Lung (tissue), 12 donors: Measurements from ENCODE around the gene PTBP2. TPM values are rescaled to one million over a fixed set of nuclear protein-coding genes. Genes with fewer than 3 reads are reported as not detected.

Source experiments
- ATAC-seq: fragments of 200-7000 bp; cut with Tn5 transposase; one replicate; pipeline ENCODE4 v1.9.1; 2020; ENCODE audit warnings: moderate number of reproducible peaks; ENCODE audit not compliant: insufficient read depth, low FRiP score
- DNase-seq, 3 donors: peaks; one replicate each; pipeline ENCODE4 v3.0.0-alpha.2; 2013 to 2017
- H3K27ac ChIP-seq, 2 donors: one replicate each; pipeline ENCODE4 v1.5.1; 2013; ENCODE audit warnings: mild to moderate bottlenecking in 2 of 2, moderate library complexity in 2 of 2, control low read depth in 1 of 2, inconsistent platforms in 1 of 2, low read depth in 1 of 2, low read length in 1 of 2
- H3K27me3 ChIP-seq, 3 donors: one replicate each; pipeline ENCODE4 v1.5.1; 2013; ENCODE audit warnings: low read length in 2 of 3; ENCODE audit not compliant: control insufficient read depth in 3 of 3, insufficient read depth in 3 of 3
- H3K36me3 ChIP-seq, 4 donors: one replicate each; pipeline ENCODE4 v1.5.1; 2013; ENCODE audit warnings: low read length in 4 of 4, mild to moderate bottlenecking in 1 of 4, moderate library complexity in 1 of 4; ENCODE audit not compliant: control insufficient read depth in 4 of 4, insufficient read depth in 4 of 4
- H3K4me1 ChIP-seq, 5 donors: one replicate each; pipeline ENCODE4 v1.5.1; 2013; ENCODE audit warnings: low read length in 5 of 5, mild to moderate bottlenecking in 2 of 5, moderate library complexity in 1 of 5; ENCODE audit not compliant: control insufficient read depth in 5 of 5, insufficient read depth in 5 of 5
- H3K4me3 ChIP-seq: one replicate; pipeline ENCODE4 v1.5.1; 2013; ENCODE audit warnings: mild to moderate bottlenecking, control low read depth, moderate library complexity
- H3K9ac ChIP-seq, 2 donors: one replicate each; pipeline ENCODE4 v1.5.1; 2013; ENCODE audit warnings: low read length in 2 of 2, control low read depth in 1 of 2; ENCODE audit not compliant: insufficient read depth in 1 of 2
- H3K9me3 ChIP-seq, 4 donors: one replicate each; pipeline ENCODE4 v1.5.1; 2013; ENCODE audit warnings: low read length in 3 of 4, mild to moderate bottlenecking in 1 of 4, moderate library complexity in 1 of 4; ENCODE audit not compliant: control insufficient read depth in 4 of 4, insufficient read depth in 3 of 4
- WGBS, 2 donors: extraction: QIAGEN DNeasy Blood & Tissue Kit; methylation state at CpG; one replicate each; pipeline ENCODE4 v1.1.7; 2013; 5-methylcytosine and 5-hydroxymethylcytosine counted together
- polyA plus RNA-seq, 2 donors: library from polyadenylated mRNA; stranded (reverse); fragments of 200-250 nt; gene quantifications; one replicate each; pipeline ENCODE4 v1.2.1, GENCODE V29; 2013
- total RNA-seq, 2 donors: library from RNA; depleted of rRNA in 1 of 2; stranded (reverse); fragments of >200 nt in 1 of 2; gene quantifications; one replicate each; pipeline ENCODE4 v1.2.1, GENCODE V29; 2014 to 2021
- TF ChIP-seq, protein P1 (sequence below): IDR thresholded peaks from 2 replicates; pipeline ENCODE4 v1.5.1; 2012; ENCODE audit warnings: mild to moderate bottlenecking; ENCODE audit errors: control extremely low read depth, extremely low read depth
- donor health status: control.
- donor health status: control.
- donor health status: Bipolar disorder and iron deficiency.
- donor health status: healthy.
- donor health status: DM: yes; HTN: yes; CAD: no.

The PTBP2 gene
- total and polyA plus RNA-seq, 4 donors: 5.7 to 79.7 (median 14.6) TPM

DNA sequence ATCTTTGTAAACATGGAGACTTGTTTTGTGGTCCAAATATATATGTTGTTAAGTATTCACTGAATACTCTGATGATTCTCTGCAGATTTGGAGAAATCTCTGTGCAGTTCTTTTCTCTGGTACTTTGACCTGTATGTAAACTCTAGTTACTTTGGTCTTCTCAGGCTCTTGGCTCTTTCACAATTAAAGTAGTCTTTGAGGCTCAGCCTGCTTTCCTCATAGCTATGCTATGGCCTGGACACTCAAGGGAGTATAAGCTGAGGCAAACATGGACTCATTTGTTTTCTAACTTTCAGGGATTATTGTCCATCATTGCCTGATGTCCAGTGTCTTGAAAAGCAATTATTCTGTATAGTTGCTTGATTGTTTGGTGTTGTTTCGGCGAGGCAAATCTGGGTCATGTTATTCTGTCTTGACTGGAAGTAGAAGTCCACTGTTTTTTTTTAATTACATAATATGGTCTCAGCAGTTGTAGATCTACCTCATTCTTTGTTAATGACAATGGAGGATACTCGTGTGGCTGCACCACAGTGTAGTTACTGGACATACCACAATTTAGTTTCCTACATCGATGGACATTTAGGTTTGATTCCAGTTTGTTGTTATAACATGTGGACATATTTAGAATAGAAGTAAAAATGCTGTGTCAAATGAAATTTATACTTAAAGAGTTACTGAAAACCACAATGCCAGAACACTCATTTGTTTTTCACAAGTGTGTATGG lies 9.2 kb downstream of the PTBP2 start:
- Histone ChIP-seq H3K9me3 (no peaks in the 10 kb centered on the region), H3K9ac (no peak overlapping the region), H3K4me3 (no peak overlapping the region), H3K27me3 (no peaks in the 10 kb centered on the region), H3K27ac (no peak overlapping the region), H3K4me1 (peaks cover 0 to 5% (median 2%) of the 10 kb centered on the region in 5 donors), H3K36me3 (peaks cover 3 to 15% (median 5%) of the 10 kb centered on the region in 4 donors)
- ATAC-seq (no peak), DNase-seq (no peak)
- 80 to 88% methylated on average over 4 of the region's 4 CpGs for WGBS, 2 donors
- TF ChIP-seq, protein P1, sequence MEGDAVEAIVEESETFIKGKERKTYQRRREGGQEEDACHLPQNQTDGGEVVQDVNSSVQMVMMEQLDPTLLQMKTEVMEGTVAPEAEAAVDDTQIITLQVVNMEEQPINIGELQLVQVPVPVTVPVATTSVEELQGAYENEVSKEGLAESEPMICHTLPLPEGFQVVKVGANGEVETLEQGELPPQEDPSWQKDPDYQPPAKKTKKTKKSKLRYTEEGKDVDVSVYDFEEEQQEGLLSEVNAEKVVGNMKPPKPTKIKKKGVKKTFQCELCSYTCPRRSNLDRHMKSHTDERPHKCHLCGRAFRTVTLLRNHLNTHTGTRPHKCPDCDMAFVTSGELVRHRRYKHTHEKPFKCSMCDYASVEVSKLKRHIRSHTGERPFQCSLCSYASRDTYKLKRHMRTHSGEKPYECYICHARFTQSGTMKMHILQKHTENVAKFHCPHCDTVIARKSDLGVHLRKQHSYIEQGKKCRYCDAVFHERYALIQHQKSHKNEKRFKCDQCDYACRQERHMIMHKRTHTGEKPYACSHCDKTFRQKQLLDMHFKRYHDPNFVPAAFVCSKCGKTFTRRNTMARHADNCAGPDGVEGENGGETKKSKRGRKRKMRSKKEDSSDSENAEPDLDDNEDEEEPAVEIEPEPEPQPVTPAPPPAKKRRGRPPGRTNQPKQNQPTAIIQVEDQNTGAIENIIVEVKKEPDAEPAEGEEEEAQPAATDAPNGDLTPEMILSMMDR: no peak

DNA sequence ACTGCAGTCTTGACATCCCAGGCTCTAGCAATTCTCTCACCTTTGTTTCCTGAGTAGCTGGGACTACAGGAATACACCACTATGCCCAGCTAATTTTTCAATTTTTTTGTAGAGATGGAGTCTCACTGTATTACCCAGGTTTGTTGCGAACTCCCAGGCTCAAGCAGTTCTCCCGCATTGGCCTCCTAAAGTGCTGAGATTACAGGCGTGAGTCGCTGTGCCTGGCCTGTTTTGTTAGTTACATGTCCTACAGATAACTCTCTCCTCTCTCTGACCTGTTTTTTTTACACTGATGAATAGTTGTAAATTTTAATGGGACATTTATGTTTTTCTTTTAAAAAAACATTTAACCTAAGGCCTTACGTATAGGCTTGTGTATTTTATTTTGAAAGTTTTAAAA lies 19.8 kb downstream of the PTBP2 start:
- H3K36me3 ChIP-seq: peaks cover 0 to 3% (median under 1%) of the 10 kb centered on the region in 4 donors
- peaks cover 0 to 3% (median 0%) of the 10 kb centered on the region in 5 donors for H3K4me1 ChIP-seq
- H3K9me3 ChIP-seq: peaks cover 0 to 2% (median 0%) of the 10 kb centered on the region in 4 donors
- DNase-seq: no peak
- no peak overlapping the region for H3K4me3 ChIP-seq
- H3K27ac ChIP-seq: no peak overlapping the region
- no peak for ATAC-seq
- no peaks in the 10 kb centered on the region for H3K27me3 ChIP-seq
- 90 to 95% methylated on average over 5 of the region's 5 CpGs for WGBS, 2 donors
- TF ChIP-seq, protein P1: no peak
- H3K9ac ChIP-seq: no peak overlapping the region

DNA sequence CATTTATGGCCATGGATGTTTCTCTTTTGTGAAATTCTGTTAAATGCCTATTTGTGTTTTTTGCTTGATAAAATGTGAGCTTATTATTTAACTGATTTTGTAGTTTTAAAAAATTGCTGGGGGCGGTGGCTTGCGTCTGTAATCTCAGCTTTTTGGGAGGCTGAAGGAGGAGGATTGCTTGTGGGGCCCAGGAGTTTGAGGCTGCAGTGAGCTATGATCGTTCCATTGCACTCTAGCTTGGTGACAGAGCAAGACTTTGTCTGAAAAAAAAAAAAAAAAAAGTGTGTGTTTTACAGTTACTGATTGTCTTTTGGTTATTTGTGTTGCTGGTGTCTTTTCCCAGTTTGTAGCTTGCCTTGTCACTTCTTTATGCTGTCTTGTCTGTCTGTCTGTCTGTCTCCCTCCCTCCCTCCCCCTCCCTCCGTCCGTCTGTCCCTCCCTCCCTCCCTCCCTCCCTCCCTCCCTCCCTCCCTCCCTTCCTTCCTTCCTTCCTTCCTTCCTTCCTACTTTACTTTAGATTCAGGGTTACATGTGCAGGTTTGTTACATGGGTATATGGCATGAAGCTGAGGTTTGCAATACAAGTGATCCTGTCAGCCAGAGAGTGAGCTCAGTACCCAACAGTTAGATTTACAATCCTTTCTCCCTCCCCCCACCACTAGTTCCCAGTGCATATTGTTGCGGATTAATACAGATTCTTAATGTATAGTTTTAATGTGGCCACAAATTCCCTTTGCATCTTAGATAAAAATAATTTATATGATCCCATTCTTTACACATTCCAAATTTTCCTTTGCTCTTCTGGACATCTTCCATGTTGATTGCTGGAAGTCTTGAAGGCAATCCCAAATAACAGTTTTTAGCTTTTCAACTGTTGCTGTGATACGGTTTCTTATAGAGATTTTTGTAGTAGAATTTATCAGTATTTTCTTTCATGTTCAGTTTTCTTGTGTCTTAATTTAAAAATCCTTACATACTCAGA lies 25.1 kb downstream of the PTBP2 start:
- 69 to 75% methylated on average over 7 of the region's 7 CpGs for WGBS, 2 donors
- TF ChIP-seq, protein P1: no peak
- DNase-seq: peak in 2 of 3 donors; percentile 16 to 31
- Histone ChIP-seq H3K27me3 (no peaks in the 10 kb centered on the region), H3K36me3 (peaks cover 0 to 1% (median 0%) of the 10 kb centered on the region in 4 donors), H3K4me1 (peaks cover 0 to 2% (median 1%) of the 10 kb centered on the region in 5 donors), H3K4me3 (no peak overlapping the region), H3K27ac (no peak overlapping the region), H3K9ac (no peak overlapping the region), H3K9me3 (no peaks in the 10 kb centered on the region)
- ATAC-seq: no peak
